ENCODE measurements around the gene RNF8.
"Not testable (repeated sequence)": the region's sequence is repeated elsewhere in the genome, so short reads cannot be mapped to it uniquely, and the experiment has no call there.

Gene RNF8

GRCh38 chr6:37353761-37354525, at the start of gene RNF8:
Gene RNF8 (plus strand): TSS chr6:37353983. CDS start chr6:37354165, 182 bp downstream.
- DNase-seq (ENCODE audit: low read depth in 3 of 3, low spot score in 1 of 3): peak; percentile 70 to 81 (median 75)

GRCh38 chr6:37304766-37305165, 49.0 kb upstream of the RNF8 start:
- DNase-seq (ENCODE audit: low read depth in 3 of 3, low spot score in 1 of 3): no peak

- DNase-seq (ENCODE audit: low read depth in 3 of 3, low spot score in 1 of 3): no peak
These were observed 47.9 kb upstream of the RNF8 start for GRCh38 chr6:37305841-37306425.

GRCh38 chr6:37306624-37307222, 47.1 kb upstream of the RNF8 start:
- DNase-seq (ENCODE audit: low read depth in 3 of 3, low spot score in 1 of 3): no peak

- not testable (repeated sequence) for DNase-seq (ENCODE audit: low read depth in 3 of 3, low spot score in 1 of 3)
These were observed 46.3 kb upstream of the RNF8 start for GRCh38 chr6:37307484-37307883.

GRCh38 chr6:37308069-37308815, 45.5 kb upstream of the RNF8 start:
- no peak for DNase-seq (ENCODE audit: low read depth in 3 of 3, low spot score in 1 of 3)

GRCh38 chr6:37309046-37309445, 44.7 kb upstream of the RNF8 start:
- DNase-seq (ENCODE audit: low read depth in 3 of 3, low spot score in 1 of 3): no peak

GRCh38 chr6:37309692-37310091, 44.1 kb upstream of the RNF8 start:
- no peak for DNase-seq (ENCODE audit: low read depth in 3 of 3, low spot score in 1 of 3)

- no peak for DNase-seq (ENCODE audit: low read depth in 3 of 3, low spot score in 1 of 3)
These were observed 42.8 kb upstream of the RNF8 start for GRCh38 chr6:37310966-37311365.

- DNase-seq (ENCODE audit: low read depth in 3 of 3, low spot score in 1 of 3): no peak
These were observed 41.9 kb upstream of the RNF8 start for GRCh38 chr6:37311741-37312473.

- DNase-seq (ENCODE audit: low read depth in 3 of 3, low spot score in 1 of 3): no peak
These were observed 39.9 kb upstream of the RNF8 start for GRCh38 chr6:37313723-37314486.

GRCh38 chr6:37314487-37315156, 39.2 kb upstream of the RNF8 start:
- DNase-seq (ENCODE audit: low read depth in 3 of 3, low spot score in 1 of 3): no peak

GRCh38 chr6:37315157-37315515, 38.6 kb upstream of the RNF8 start:
- DNase-seq (ENCODE audit: low read depth in 3 of 3, low spot score in 1 of 3): no peak

- no peak for DNase-seq (ENCODE audit: low read depth in 3 of 3, low spot score in 1 of 3)
These were observed 37.7 kb upstream of the RNF8 start for GRCh38 chr6:37316071-37316470.

- no peak for DNase-seq (ENCODE audit: low read depth in 3 of 3, low spot score in 1 of 3)
These were observed 36.3 kb upstream of the RNF8 start for GRCh38 chr6:37317312-37318038.

- no peak for DNase-seq (ENCODE audit: low read depth in 3 of 3, low spot score in 1 of 3)
These were observed 34.6 kb upstream of the RNF8 start for GRCh38 chr6:37319156-37319555.

GRCh38 chr6:37319856-37320480, 33.8 kb upstream of the RNF8 start:
- DNase-seq (ENCODE audit: low read depth in 3 of 3, low spot score in 1 of 3): no peak

- DNase-seq (ENCODE audit: low read depth in 3 of 3, low spot score in 1 of 3): no peak
These were observed 33.1 kb upstream of the RNF8 start for GRCh38 chr6:37320646-37321045.

- DNase-seq (ENCODE audit: low read depth in 3 of 3, low spot score in 1 of 3): no peak
These were observed 32.7 kb upstream of the RNF8 start for GRCh38 chr6:37321101-37321500.
